B cell (primary cell): Measurements from ENCODE around the gene USP37.

Source experiments
- EZH2 ChIP-seq: IDR thresholded peaks from 2 replicates; pipeline ENCODE4 v1.6.1; 2012; ENCODE audit warnings: borderline replicate concordance, low read depth, mild to moderate bottlenecking, moderate library complexity, low read length; ENCODE audit not compliant: insufficient read depth, poor library complexity, severe bottlenecking
- TF ChIP-seq, protein P1 (sequence below): fragments of 200-600 bp; IDR thresholded peaks from one replicate; pipeline ENCODE4 v1.8.0; 2022; ENCODE audit warnings: antibody characterized with exemption, mild to moderate bottlenecking

DNA sequence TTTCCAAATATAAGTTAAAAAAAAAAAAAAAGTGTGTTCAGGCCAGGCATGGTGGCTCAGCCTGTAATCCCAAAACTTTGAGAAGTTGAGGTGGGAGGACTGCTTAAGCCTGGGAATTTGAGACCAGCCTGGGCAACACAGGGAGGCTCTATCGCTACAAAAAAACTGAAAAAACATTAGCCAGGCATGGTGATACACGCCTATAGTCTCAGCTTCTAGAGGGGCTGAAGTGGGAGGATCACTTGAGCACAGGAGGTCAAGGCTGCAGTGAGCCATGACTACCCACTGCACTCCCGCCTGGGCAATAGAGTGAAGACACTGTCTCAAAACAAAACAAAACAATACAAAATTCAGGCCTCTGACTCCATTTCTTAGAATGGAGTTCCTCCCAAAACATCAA lies 9.2 kb downstream of the USP37 start:
- TF ChIP-seq, protein P1, sequence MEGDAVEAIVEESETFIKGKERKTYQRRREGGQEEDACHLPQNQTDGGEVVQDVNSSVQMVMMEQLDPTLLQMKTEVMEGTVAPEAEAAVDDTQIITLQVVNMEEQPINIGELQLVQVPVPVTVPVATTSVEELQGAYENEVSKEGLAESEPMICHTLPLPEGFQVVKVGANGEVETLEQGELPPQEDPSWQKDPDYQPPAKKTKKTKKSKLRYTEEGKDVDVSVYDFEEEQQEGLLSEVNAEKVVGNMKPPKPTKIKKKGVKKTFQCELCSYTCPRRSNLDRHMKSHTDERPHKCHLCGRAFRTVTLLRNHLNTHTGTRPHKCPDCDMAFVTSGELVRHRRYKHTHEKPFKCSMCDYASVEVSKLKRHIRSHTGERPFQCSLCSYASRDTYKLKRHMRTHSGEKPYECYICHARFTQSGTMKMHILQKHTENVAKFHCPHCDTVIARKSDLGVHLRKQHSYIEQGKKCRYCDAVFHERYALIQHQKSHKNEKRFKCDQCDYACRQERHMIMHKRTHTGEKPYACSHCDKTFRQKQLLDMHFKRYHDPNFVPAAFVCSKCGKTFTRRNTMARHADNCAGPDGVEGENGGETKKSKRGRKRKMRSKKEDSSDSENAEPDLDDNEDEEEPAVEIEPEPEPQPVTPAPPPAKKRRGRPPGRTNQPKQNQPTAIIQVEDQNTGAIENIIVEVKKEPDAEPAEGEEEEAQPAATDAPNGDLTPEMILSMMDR: no peak
- no peak for TF ChIP-seq EZH2
